MCF 10A (cell line): ENCODE data around the gene PRR33. TPM values are rescaled to one million over a fixed set of nuclear protein-coding genes. Genes with fewer than 3 reads are reported as not detected.

Experiments used
- BruUV-seq: library from RNA; stranded (reverse); fragments of 400-500 nt; replicated peaks from 2 replicates; lab custom pipeline; 2021; lab: Mats Ljungman, UMichigan
- CTCF ChIA-PET: fragments of 300-600 bp; sonication (Branson Sonifier 250); formaldehyde crosslinking; extraction: SDS; loops from one replicate; lab custom pipeline; 2021; ENCODE audit warnings: antibody characterized with exemption, inconsistent platforms; lab: Yijun Ruan, JAX
- POLR2A ChIA-PET: fragments of 300-600, 350-650 bp; sonication (Branson Sonifier 250); formaldehyde crosslinking; extraction: SDS; loops from one replicate; lab custom pipeline; 2020; ENCODE audit warnings: antibody characterized with exemption, inconsistent platforms; lab: Yijun Ruan, JAX
- DNase-seq: peaks from one replicate; pipeline ENCODE4 v3.0.0-alpha.2; 2018; ENCODE audit not compliant: unreplicated experiment
- H3K27ac Mint-ChIP-seq: one replicate; pipeline ENCODE4 v1.8.0; 2022; ENCODE audit warnings: mild to moderate bottlenecking, low read depth, mixed read lengths; ENCODE audit not compliant: unreplicated experiment
- H3K27me3 Mint-ChIP-seq: one replicate; pipeline ENCODE4 v1.8.0; 2022; ENCODE audit warnings: mixed read lengths; ENCODE audit not compliant: insufficient read depth, unreplicated experiment
- H3K36me3 Mint-ChIP-seq: one replicate; pipeline ENCODE4 v1.8.0; 2022; ENCODE audit warnings: mild to moderate bottlenecking, moderate library complexity, mixed read lengths; ENCODE audit not compliant: insufficient read depth, unreplicated experiment
- H3K4me1 Mint-ChIP-seq: one replicate; pipeline ENCODE4 v1.8.0; 2022; ENCODE audit warnings: mixed read lengths; ENCODE audit not compliant: insufficient read depth, unreplicated experiment
- H3K4me3 Mint-ChIP-seq: one replicate; pipeline ENCODE4 v1.8.0; 2022; ENCODE audit warnings: mild to moderate bottlenecking, moderate library complexity, mixed read lengths; ENCODE audit not compliant: unreplicated experiment
- H3K9me3 Mint-ChIP-seq: one replicate; pipeline ENCODE4 v1.8.0; 2022; ENCODE audit warnings: mixed read lengths; ENCODE audit not compliant: unreplicated experiment
- intact Hi-C: fragments of 100-400 bp; cut with micrococcal nuclease; formaldehyde crosslinking; loops from 2 replicates; pipeline ENCODE4 v1.14.1; 2022
- total RNA-seq: library from RNA; stranded (reverse); gene quantifications from 2 replicates; pipeline ENCODE4 v1.2.3, GENCODE V29; 2022
- TF ChIP-seq, protein P1 (sequence below): fragments of 200-600 bp; IDR thresholded peaks from one replicate; pipeline ENCODE4 v1.8.0; 2022; ENCODE audit warnings: antibody characterized with exemption, mild to moderate bottlenecking; ENCODE audit not compliant: unreplicated experiment

PRR33 gene
- total RNA-seq, 1 experiment from 2014 or later = not detected

- no peak for DNase-seq
- Mint-ChIP-seq H3K27ac (no peak overlapping the region), H3K9me3 (no peaks in the 10 kb centered on the region), H3K27me3 (no peaks in the 10 kb centered on the region), H3K36me3 (no peaks in the 10 kb centered on the region), H3K4me3 (no peak overlapping the region), H3K4me1 (no peaks in the 10 kb centered on the region)
- CTCF ChIA-PET = interaction anchor here (0.7 kb wide), 1 partner anchor 94 kb away, joined by 3 read pairs; no protein-coding TSS in a partner anchor
- BruUV-seq = no TSS peak
- intact Hi-C loops = no loop called here
- POLR2A ChIA-PET = no interaction called here
- TF ChIP-seq, protein P1, sequence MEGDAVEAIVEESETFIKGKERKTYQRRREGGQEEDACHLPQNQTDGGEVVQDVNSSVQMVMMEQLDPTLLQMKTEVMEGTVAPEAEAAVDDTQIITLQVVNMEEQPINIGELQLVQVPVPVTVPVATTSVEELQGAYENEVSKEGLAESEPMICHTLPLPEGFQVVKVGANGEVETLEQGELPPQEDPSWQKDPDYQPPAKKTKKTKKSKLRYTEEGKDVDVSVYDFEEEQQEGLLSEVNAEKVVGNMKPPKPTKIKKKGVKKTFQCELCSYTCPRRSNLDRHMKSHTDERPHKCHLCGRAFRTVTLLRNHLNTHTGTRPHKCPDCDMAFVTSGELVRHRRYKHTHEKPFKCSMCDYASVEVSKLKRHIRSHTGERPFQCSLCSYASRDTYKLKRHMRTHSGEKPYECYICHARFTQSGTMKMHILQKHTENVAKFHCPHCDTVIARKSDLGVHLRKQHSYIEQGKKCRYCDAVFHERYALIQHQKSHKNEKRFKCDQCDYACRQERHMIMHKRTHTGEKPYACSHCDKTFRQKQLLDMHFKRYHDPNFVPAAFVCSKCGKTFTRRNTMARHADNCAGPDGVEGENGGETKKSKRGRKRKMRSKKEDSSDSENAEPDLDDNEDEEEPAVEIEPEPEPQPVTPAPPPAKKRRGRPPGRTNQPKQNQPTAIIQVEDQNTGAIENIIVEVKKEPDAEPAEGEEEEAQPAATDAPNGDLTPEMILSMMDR = no peak
Measured at GRCh38 chr11:1856306-1857005, 35.2 kb downstream of the PRR33 start.

DNA sequence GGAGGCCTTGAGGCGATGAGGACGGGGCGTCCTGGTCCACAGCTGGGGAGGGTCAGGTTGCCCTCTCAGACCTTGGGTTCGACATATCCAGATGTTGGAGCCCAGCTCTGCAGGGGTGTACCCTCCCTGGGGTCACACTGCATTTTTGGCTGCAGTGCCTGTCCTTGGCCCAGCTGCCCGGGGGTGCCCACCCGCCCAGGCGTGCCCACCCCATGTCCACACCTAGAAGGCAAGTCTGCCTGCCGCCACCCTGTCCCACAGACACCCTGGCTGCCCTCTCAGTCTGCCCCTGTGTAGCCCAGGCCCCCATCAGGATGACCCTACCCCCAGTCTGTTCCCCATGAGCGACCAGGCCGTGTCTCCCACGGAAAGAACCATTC, 35.8 kb downstream of the PRR33 start:
- Mint-ChIP-seq H3K36me3 (no peaks in the 10 kb centered on the region), H3K4me1 (no peaks in the 10 kb centered on the region), H3K4me3 (no peak overlapping the region), H3K27ac (no peak overlapping the region), H3K27me3 (no peaks in the 10 kb centered on the region), H3K9me3 (no peaks in the 10 kb centered on the region)
- intact Hi-C loops = no loop called here
- BruUV-seq = no TSS peak
- ChIA-PET POLR2A (interaction anchor here (0.6 kb wide), 1 partner anchor 110 kb away, joined by 3 read pairs; no protein-coding TSS in a partner anchor), CTCF (interaction anchor here (0.7 to 0.9 kb wide), 3 partner anchors 93 to 750 kb away, joined by 3 read pairs; no protein-coding TSS in a partner anchor)
- TF ChIP-seq, protein P1 = no peak
- no peak for DNase-seq

- CTCF ChIA-PET = interaction anchor here (0.5 to 0.9 kb wide), 4 partner anchors 139 to 750 kb away, joined by 3 to 4 read pairs (median 4); no protein-coding TSS in a partner anchor
Measured at GRCh38 chr11:1854949-1855885, 36.5 kb downstream of the PRR33 start.

More at GRCh38 chr11:1854949-1855885, 36.5 kb downstream of the PRR33 start:
- no TSS peak for BruUV-seq
- intact Hi-C loops = no loop called here
- POLR2A ChIA-PET = interaction anchor here (0.6 kb wide), 1 partner anchor 109 kb away, joined by 3 read pairs; no protein-coding TSS in a partner anchor
- no peaks in the 10 kb centered on the region for H3K36me3 Mint-ChIP-seq
- no peak for DNase-seq
- H3K4me1 Mint-ChIP-seq = no peaks in the 10 kb centered on the region
- no peak overlapping the region for H3K4me3 Mint-ChIP-seq
- no peaks in the 10 kb centered on the region for H3K9me3 Mint-ChIP-seq
- H3K27me3 Mint-ChIP-seq = no peaks in the 10 kb centered on the region
- H3K27ac Mint-ChIP-seq = no peak overlapping the region
- TF ChIP-seq, protein P1 = no peak
